Measurements from ENCODE around the gene MAX.
A peak's percentile ranks its signal among the peaks of the same experiment; 100 is the strongest.
"Not testable (repeated sequence)": the region's sequence is repeated elsewhere in the genome, so short reads cannot be mapped to it uniquely, and the experiment has no call there.

Gene MAX

DNA sequence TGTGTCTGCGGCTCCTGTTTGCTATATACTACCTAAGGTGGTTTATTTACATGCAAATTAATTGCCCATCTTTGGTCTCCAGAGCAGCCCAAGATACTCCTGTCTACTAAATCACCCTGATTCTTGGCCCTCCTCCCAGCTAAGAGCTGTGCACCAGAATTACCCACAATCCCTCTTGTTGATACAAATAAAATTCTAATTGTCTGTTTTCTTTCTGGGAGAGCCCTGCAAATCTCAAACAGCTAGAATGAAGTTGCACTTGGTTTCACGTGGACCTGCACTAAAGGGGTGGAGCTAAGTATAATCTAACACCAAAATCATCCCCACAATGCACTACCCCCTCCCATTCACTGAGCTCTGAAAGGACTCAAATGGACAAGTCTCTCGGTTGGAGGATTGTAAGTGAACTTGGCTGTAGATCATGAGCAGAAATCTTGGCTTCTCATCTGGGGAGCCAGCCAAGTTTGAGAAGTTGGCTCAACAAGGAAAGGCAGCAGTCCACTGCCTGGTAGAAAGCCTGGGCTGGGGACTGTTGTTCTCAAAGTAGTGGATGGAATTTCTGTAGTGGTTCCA lies 6.6 kb downstream of the MAX start:
- no peaks in the 10 kb centered on the region for H3K9me3 Mint-ChIP-seq
- H3K27me3 Mint-ChIP-seq (ENCODE audit: low read depth) = no peaks in the 10 kb centered on the region
- H3K36me3 Mint-ChIP-seq (ENCODE audit: low read depth) = peaks cover 56% of the 10 kb centered on the region
- peak overlapping the region; percentile 49 for H3K4me3 Mint-ChIP-seq
- peak overlapping the region; percentile 73 for H3K27ac Mint-ChIP-seq
- H3K4me1 Mint-ChIP-seq (ENCODE audit: low read depth) = peaks cover 62% of the 10 kb centered on the region

DNA sequence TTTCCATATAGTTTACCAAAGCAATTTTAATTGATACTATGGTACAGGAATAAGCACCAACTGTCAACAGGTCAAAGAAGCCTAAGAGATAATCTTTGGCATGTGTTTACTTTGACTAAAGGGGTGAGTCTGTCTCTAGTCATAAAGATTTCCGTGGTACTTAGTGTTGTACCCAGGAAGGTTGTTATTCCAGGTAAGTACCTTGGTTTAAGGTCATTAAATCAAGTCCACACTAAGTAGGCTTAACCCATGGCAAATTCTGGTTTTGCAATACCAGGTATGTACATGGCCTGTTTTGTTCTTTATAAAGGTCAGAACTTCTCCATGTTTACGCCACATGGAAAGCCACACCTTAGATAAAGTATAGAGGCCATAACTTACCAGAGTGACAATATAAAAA lies 10.0 kb downstream of the MAX start:
- Mint-ChIP-seq H3K4me1 (ENCODE audit: low read depth) (peaks cover 40% of the 10 kb centered on the region), H3K27me3 (ENCODE audit: low read depth) (no peaks in the 10 kb centered on the region), H3K4me3 (no peak overlapping the region), H3K36me3 (ENCODE audit: low read depth) (peaks cover 70% of the 10 kb centered on the region), H3K9me3 (peaks cover 12% of the 10 kb centered on the region), H3K27ac (no peak overlapping the region)

DNA sequence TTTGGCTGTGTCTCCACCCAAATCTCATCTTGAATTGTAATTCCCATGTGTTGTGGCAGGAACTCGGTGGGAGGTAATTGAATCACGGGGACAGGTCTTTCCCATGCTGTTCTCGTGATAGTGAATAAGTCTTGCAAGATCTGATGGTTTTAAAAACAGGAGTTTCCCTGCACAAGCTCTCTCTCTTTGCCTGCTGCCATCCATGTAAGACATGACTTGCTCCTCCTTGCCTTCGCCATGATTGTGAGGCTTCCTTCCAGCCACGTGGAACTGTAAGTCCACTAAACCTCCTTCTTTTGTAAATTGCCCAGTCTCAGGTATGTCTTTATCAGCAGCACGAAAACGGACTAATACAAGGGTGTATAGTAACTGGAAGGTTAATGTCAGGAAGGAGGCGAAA lies 14.5 kb downstream of the MAX start:
- not testable (repeated sequence) for H3K27me3 Mint-ChIP-seq (ENCODE audit: low read depth); H3K4me3 Mint-ChIP-seq; H3K27ac Mint-ChIP-seq
- Mint-ChIP-seq H3K4me1 (ENCODE audit: low read depth) (peaks cover 19% of the 10 kb centered on the region), H3K36me3 (ENCODE audit: low read depth) (peaks cover 75% of the 10 kb centered on the region), H3K9me3 (peaks cover 20% of the 10 kb centered on the region)

DNA sequence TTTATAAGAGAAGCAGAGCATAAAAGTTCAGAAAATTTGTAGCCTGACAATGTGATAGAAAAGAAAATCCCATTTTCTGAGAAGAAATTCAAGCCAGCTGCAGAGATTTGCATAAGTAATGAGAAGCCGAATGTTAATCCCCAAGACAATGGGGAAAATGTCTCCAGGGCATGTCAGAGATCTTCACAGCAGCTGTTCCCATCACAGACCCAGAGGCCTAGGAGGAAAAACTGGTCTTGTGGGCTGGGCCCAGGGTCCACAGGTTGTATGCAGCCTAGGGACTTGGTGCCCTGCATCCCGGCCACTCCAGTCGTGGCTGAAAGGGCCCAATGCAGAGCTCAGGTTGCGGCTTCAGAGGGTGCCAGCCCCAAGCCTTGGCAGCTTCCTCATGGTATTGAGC lies 15.6 kb downstream of the MAX start:
- Mint-ChIP-seq H3K4me1 (ENCODE audit: low read depth) (peaks cover 24% of the 10 kb centered on the region), H3K36me3 (ENCODE audit: low read depth) (peaks cover 81% of the 10 kb centered on the region), H3K9me3 (peaks cover 20% of the 10 kb centered on the region)
- H3K27ac Mint-ChIP-seq; H3K27me3 Mint-ChIP-seq (ENCODE audit: low read depth); H3K4me3 Mint-ChIP-seq: not testable (repeated sequence)

DNA sequence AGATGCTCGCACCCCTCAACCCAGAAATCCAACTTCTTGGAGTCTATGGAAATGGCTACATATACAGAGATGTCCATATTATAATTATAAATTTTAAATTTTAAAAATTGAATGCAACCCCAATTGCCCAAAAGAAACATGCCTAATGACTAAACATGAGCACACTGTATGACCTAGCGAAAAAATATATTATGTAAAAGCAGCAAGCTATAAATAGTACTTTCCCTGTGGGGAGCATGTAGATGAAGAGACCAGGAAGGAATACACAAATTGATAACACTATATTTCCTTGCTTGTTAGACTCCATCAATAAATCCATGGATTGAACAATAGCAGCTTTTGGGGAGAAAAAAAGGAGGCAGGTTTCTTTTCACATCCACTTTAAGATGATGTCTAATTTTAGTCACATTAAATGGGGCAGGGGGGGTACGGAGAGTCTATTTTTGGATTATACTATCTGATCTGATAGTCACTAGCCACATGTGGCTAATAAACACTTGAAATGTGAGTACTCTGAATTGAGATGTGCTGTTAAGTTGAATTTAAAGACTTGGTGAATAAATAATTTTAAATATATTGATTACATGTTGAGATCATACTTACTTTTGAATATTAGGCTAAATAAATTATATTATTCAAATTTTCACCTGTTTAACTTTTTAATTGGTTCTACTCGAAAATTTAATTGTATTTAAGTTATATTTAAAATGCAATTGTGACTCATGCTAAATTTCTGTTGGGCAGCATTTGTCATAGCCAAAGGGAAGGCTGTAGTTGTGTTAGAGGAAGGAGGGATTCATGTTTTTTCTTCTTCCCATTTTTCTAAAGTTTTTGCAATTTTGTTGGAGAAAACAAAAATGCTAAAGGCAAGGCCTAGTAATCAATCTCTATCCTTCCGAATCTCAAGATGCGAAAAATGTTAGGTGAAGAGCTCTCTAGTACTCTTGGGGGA lies 17.5 kb downstream of the MAX start:
- Mint-ChIP-seq H3K27ac (no peak overlapping the region), H3K36me3 (ENCODE audit: low read depth) (peaks cover 85% of the 10 kb centered on the region), H3K27me3 (ENCODE audit: low read depth) (no peaks in the 10 kb centered on the region), H3K4me3 (no peak overlapping the region), H3K9me3 (peaks cover 20% of the 10 kb centered on the region), H3K4me1 (ENCODE audit: low read depth) (peaks cover 38% of the 10 kb centered on the region)

DNA sequence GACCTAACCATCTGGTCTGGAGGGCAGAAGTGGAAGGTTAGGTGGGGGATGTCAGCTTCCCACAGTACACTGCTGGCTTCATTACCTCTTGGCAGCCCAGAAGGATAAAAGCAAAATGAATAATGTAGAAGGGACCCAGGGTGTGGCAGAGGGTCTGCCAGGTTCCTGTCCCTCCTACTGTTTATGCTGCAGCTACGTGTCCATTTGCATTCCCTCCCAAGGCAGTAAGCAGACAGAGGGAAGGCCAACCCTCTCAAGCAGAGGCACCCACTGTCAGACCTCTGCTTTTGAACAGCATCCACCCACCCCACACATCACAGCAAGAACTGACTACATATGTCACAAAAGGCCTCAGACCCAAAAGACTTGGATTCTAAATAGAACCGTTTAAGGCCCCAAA lies 19.4 kb downstream of the MAX start:
- H3K27me3 Mint-ChIP-seq (ENCODE audit: low read depth) = no peaks in the 10 kb centered on the region
- H3K9me3 Mint-ChIP-seq = peaks cover 13% of the 10 kb centered on the region
- H3K27ac Mint-ChIP-seq = peak overlapping the region; percentile 63
- H3K4me1 Mint-ChIP-seq (ENCODE audit: low read depth) = peaks cover 48% of the 10 kb centered on the region
- H3K36me3 Mint-ChIP-seq (ENCODE audit: low read depth) = peaks cover 79% of the 10 kb centered on the region
- no peak overlapping the region for H3K4me3 Mint-ChIP-seq

DNA sequence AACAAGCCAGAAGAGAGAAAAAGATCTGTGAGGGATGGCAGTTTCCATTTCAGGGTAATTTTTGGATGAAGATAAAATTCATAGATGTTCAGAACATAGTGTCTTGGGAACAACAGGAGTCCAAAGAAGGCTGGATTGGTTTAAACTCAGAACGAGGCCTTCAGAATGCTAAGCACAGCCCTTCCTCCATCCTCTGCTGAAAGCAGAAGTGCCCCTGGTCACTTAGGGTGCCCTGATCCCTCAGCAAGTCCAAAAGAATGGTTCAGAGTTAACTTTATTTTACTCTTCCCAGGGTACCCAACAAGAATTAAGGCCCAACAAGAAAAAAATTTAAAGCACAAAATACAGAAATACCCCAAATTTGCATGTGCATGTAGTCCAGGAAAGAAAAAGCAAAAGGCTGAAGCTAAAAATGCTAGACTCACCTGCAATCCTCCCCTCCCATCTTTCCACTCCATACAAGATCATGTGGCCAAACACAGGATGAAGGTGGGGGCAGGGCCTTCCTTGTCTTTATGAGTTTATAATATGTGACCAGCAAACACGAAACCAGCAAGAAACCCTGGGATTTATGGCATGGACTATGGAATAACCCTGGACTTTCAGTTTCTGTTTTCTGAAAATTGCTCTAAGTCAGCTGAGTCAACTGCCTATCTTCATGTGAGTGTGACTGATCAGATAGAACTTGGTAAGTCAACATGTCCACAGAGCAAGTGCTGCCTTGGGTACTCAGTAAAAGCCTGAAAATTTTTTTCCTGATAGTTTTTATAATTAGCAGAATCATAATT lies 21.2 kb downstream of the MAX start:
- H3K4me3 Mint-ChIP-seq = no peak overlapping the region
- no peaks in the 10 kb centered on the region for H3K27me3 Mint-ChIP-seq (ENCODE audit: low read depth)
- no peak overlapping the region for H3K27ac Mint-ChIP-seq
- peaks cover 3% of the 10 kb centered on the region for H3K9me3 Mint-ChIP-seq
- peaks cover 74% of the 10 kb centered on the region for H3K36me3 Mint-ChIP-seq (ENCODE audit: low read depth)
- peaks cover 48% of the 10 kb centered on the region for H3K4me1 Mint-ChIP-seq (ENCODE audit: low read depth)

DNA sequence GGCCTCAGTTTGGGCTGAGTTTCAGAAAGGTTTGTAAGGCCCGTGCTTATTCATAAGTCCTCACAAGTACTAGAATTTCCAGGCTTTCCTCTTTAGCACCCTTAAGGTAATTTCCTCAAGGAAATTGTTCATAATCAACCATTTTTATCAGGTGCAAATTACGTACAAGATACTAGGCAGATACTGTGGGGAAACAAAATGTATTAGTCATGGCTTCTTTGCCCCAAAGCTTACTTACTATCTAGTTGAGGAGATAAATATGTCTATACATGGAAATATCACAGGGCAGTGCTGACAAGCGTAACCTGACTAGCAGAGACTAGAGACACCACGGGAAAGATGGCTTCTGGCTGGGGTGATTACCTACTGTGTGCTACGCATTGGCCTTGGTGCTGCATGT lies 22.5 kb downstream of the MAX start:
- Mint-ChIP-seq H3K4me1 (ENCODE audit: low read depth) (peaks cover 51% of the 10 kb centered on the region), H3K36me3 (ENCODE audit: low read depth) (peaks cover 69% of the 10 kb centered on the region), H3K9me3 (no peaks in the 10 kb centered on the region), H3K4me3 (no peak overlapping the region), H3K27ac (peak overlapping the region; percentile 47), H3K27me3 (ENCODE audit: low read depth) (no peaks in the 10 kb centered on the region)

DNA sequence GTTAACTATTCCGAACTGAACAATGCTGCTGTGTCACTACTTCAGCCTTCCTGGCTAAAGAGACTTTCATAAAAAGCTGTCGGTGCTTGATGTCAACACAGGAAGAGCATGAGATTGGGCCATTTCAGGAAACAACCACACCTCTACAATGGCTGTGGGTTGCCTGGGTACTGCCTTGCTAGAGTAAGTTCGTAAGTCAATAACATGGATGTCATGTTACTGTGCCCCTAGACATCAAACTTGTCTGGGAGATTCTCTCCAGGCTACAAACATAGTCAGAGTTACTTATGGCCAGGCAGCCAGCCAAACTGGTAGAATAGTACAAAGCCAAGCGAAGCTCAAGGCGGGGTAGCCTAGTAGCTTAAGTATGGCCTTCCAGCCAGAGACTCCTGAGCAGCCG lies 23.1 kb downstream of the MAX start:
- H3K9me3 Mint-ChIP-seq = no peaks in the 10 kb centered on the region
- H3K4me3 Mint-ChIP-seq = peak overlapping the region; percentile 29
- peak overlapping the region; percentile 77 for H3K27ac Mint-ChIP-seq
- H3K36me3 Mint-ChIP-seq (ENCODE audit: low read depth) = peaks cover 69% of the 10 kb centered on the region
- H3K27me3 Mint-ChIP-seq (ENCODE audit: low read depth) = no peaks in the 10 kb centered on the region
- peaks cover 54% of the 10 kb centered on the region for H3K4me1 Mint-ChIP-seq (ENCODE audit: low read depth)

DNA sequence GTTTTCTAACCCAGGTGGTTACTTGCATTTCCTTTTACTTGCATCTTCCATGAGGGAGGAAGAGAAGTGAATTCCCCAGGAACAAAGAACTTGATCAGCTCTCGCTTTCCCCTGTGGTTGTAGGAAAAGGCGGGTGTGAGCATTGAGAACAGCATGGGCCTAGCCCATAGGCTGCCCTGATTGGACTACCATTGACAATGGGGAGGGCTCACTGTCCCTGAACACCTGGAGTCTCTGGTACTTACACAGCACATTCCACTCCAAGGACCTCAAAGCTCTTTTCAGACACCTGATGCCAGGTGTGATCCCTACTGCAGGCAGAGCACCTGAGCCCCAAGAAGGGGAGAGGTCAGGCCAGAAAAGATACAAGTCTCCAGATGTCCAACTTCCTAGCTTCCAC lies 25.0 kb downstream of the MAX start:
- no peaks in the 10 kb centered on the region for H3K27me3 Mint-ChIP-seq (ENCODE audit: low read depth)
- H3K9me3 Mint-ChIP-seq = no peaks in the 10 kb centered on the region
- no peak overlapping the region for H3K27ac Mint-ChIP-seq
- no peak overlapping the region for H3K4me3 Mint-ChIP-seq
- peaks cover 62% of the 10 kb centered on the region for H3K36me3 Mint-ChIP-seq (ENCODE audit: low read depth)
- peaks cover 47% of the 10 kb centered on the region for H3K4me1 Mint-ChIP-seq (ENCODE audit: low read depth)

DNA sequence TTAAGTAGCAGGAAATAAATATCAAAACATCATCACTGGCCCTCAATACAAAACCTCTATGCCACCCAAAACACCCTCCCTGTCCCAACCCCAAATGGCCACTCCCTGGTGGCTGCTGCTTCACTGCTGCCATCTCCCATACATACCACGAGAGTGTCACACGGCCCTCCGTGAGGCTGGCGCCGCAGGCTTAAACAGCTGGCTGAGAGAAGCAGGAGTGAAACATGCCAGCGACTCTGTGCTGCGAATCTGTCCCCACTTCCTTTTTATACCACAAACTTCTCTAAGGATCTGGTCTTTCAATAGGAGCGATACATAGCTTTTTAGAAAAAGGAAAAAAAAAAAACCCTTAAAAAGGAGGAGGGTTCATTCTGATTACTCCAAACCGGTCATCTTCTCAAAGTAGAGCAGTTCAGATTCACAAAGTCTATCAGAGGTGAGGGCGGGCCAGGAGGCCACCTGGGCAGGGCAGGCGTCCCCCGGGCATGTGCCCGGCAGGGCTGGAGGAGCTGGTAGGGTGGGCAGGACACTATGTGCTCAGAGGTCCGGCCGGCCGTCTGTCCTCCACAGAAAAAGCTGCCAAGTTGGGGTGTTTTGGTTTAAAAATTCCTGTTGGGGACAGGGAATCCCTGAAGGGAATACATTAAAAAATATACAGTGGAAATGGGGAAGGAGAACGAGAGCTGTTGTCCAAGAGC lies 26.5 kb downstream of the MAX start:
- no peak overlapping the region for H3K27ac Mint-ChIP-seq
- no peaks in the 10 kb centered on the region for H3K9me3 Mint-ChIP-seq
- peaks cover 34% of the 10 kb centered on the region for H3K4me1 Mint-ChIP-seq (ENCODE audit: low read depth)
- peaks cover 49% of the 10 kb centered on the region for H3K36me3 Mint-ChIP-seq (ENCODE audit: low read depth)
- H3K4me3 Mint-ChIP-seq = no peak overlapping the region
- no peaks in the 10 kb centered on the region for H3K27me3 Mint-ChIP-seq (ENCODE audit: low read depth)

DNA sequence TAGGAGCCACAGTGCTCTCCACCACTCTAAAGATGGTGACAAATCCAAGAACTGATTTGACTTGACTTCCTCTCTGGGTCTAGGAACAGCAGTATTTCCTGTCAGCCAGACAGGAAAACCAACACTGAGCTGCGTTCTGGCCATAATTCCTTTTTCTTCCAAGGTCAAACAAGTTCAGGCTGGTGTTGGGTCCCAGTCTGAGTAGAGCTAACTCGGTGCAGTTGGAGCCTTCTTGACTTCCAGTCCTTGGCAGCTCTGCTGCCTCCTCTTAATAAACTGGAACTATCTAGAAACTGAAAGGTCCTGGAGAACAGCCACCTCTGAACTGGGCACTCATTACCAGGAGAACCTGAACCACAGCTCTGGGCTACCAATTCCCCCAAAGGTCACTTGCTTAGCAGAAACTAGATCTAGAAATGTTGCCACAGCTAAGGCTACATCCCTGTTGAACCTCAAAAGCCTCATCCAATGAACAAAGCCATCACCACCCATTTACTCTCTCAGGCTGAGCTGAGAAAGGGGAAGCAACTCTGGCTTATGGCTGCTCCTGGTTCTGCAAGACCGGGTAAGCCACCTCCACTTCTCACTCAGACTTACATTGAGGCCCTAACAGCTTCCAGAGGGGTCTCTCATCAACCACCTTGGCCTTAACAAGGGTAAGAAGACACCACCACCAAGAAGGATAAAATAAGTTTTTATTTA lies 27.7 kb downstream of the MAX start:
- Mint-ChIP-seq H3K36me3 (ENCODE audit: low read depth) (peaks cover 38% of the 10 kb centered on the region), H3K27ac (peak overlapping the region; percentile 39), H3K9me3 (no peaks in the 10 kb centered on the region), H3K4me1 (ENCODE audit: low read depth) (peaks cover 23% of the 10 kb centered on the region), H3K27me3 (ENCODE audit: low read depth) (no peaks in the 10 kb centered on the region), H3K4me3 (no peak overlapping the region)

DNA sequence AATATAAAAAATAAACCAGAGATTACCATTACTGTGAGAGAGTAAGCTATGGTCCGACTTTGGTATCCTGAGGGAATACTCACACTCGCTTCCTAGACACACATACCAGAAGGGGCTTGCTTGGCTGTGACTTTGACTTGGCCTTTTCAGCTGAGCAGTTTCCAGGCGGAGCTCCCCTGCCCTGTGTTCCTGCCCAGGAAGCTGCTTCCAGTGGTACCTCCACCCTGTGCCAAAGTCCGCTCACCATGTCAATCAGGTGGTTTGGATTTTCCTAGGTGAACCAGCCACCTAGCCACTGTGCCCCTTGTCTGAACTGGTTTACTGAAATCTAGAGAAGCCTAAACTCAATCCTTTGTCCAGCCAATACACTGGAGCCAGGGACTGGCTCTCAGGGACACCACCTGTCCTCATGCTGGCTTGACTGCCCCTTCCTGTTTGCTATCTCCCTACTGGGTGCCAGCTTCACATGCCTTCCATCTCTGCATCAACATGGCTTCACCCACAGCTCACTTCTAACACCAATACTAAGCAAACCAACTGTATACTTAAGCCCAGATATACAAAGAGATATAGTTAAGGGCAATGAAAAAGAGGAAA lies 28.6 kb downstream of the MAX start:
- no peak overlapping the region for H3K27ac Mint-ChIP-seq
- peaks cover 15% of the 10 kb centered on the region for H3K4me1 Mint-ChIP-seq (ENCODE audit: low read depth)
- no peaks in the 10 kb centered on the region for H3K27me3 Mint-ChIP-seq (ENCODE audit: low read depth)
- H3K4me3 Mint-ChIP-seq = no peak overlapping the region
- H3K9me3 Mint-ChIP-seq = no peaks in the 10 kb centered on the region
- peaks cover 30% of the 10 kb centered on the region for H3K36me3 Mint-ChIP-seq (ENCODE audit: low read depth)

Measured in T-helper 1 cell treated with Interleukin-12 subunit alpha and Interleukin-12 subunit beta and Interleukin-4 antibody, amounts not matched to agents 30 μg/mL and 1 μg/mL, for 36 hours (primary cell).